Fibroblast of upper back skin (primary cell): ENCODE data around the gene USP24.
A peak's percentile ranks its signal among the peaks of the same experiment; 100 is the strongest.
"Not testable (repeated sequence)": the region's sequence is repeated elsewhere in the genome, so short reads cannot be mapped to it uniquely, and the experiment has no call there.

Source experiments
- DNase-seq: peaks from one replicate; pipeline ENCODE4 v3.0.0-alpha.2; 2013

Gene USP24

DNA sequence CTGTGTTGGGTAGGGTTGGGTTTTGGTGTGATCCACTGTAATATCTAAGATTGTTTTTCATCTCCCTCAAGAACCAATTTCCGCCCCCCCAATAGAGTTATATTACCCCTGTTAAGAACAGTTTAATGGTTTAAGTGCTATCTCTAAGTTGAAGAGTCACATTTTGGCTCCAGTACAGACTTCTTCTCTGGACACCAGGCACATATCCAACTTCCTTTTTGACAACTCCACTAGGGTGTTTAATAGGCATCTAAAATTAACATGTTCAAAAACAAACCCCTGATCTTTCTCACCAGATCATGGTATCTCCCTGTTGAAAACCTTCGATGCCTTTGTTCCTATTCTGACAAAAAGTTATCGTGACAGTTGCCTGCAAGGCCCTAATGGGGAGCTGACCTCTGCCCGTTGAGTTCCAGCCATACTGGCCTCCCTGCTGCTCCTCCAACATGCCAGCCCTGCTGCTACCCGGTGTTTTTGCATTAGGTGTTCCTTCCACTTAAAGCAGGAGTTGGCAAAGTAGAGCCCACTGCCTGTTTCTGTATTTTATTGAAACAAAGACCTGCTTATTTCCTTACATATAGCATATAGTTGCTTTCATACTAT, 18.6 kb downstream of the USP24 start:
- DNase-seq: no peak

DNA sequence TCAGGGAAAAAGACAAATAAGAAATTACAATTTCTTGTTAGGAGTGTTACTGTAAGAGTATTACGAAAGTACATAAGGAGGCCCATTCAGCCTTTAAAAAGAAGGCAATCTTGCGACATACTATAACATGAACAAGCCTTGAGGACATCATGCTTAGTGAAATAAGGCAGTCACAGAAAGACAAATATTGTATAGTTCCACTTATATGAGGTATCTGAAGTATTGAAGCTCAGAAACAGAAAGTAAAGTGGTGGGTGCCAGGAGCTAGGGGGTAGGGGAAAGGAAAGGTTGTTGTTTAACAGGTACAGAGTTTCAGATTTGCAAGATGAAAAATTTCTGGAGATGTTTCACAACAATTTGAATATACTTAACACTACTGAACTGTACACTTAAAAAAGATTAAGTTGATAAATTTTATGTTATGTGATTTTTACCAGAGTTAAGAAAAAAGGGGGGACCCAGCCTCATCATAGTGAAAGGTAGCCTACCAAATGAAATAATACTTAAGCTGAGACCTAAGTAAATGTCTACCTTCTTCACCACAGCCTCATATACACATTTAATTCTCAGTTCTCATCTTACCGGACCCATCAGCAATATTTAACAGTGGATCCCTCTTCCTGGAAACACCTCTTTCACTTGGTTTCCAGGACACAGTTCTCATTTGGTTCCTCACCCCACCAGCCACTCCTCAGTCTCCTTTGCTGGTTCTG, 19.5 kb downstream of the USP24 start:
- no peak for DNase-seq

DNA sequence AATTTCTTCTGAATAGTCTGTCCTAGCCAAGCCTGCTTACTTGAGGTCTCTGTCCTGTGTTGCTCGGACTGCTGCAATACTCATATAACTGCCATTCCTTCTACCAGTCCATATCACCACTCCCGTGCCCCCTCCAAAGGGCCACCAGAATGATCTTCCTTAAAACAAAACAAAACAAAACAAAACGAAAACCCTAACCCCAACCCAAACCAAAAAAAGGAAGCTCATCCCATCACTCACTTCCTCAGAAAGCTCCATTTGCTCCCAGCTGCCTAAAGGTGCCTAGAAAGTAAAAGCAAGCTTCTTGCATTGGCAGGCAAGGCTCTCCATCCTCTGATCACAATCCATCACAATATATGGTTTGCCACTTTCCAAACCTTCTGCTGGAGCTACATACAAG, 20.3 kb downstream of the USP24 start:
- DNase-seq: no peak

DNA sequence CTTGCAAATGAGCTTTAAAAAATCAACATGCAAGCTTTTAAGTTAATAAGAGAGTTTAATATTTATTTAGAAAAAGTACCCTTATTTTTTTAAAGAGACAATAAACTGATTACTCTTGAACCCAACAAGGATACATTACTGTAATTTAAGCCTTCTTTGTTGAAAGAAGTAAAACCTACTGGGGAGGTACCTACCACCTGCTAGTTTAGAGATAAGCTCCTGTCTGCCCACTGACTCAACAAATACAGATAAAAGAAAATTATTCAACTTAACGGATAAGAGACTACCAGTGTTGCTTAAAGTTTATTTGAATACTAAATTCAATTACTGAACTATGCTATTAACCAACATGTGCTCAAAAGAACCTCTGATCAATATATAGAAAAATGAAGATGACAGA, 23.1 kb downstream of the USP24 start:
- no peak for DNase-seq

DNA sequence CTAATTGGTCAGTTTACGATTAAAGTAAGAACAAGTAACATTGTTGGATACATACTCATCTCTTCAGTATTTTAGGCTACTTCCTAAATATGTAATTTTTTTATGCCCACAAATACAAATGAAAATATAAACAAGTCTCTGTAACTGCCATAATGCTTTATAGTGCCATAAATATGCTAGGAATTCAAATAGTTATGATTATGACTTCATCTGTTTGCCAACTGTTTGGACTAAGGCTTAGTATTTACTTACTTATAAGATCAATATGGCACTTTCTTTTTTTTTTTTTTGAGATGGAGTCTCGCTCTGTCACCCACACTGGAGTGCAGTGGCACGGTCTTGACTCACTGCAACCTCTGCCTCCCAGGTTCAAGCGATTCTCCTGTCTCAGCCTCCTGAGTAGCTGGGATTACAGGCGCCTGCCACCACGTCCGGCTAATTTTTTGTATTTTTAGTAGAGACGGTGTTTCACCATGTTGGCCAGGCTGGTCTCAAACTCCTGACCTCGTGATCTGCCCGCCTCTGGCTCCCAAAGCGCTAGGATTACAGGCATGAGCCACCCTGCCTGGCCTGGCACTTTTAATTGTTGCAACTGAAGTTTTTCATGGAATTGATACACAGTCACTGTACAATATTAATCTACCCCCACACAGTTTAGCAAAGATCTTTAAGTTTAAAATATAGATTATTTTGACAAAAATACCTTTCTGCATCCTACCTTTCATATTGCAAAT, 23.8 kb downstream of the USP24 start:
- DNase-seq: not testable (repeated sequence)

DNA sequence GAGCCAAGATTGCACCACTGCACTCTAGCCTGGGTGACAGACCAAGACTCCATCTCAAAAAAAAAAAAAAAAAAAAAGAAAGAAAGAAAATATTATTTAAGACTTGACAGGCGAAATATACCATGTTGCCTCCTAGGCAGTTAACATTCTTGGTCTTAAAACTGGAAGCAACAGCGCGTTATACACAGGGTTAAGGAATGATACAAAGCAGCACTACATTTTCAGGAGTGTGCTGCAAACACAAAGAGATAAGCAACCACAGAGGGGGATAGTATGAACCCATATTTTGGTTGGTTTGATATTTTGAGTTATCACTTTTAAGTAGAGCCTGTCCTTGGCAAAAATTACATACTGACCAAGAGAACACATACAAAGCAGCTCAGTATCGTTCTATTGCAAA, 25.1 kb downstream of the USP24 start:
- DNase-seq: no peak

DNA sequence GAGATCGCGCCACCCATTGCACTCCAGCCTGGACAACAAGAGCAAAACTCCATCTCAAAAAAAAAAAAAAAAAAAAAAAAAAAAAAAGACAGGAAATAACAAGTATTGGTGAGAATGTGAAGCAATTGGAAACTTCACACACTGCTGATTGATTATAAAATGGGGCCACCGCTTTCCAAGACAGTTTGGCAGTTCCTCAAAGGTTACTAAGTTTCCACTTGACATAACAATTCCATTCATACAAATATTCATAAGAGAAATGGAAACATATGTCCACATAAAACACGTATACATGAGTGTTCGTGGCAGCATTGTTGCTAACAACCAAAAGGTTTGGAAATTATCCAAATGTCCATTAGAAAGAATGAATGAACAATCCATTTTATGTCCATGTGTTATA, 26.3 kb downstream of the USP24 start:
- no peak for DNase-seq

DNA sequence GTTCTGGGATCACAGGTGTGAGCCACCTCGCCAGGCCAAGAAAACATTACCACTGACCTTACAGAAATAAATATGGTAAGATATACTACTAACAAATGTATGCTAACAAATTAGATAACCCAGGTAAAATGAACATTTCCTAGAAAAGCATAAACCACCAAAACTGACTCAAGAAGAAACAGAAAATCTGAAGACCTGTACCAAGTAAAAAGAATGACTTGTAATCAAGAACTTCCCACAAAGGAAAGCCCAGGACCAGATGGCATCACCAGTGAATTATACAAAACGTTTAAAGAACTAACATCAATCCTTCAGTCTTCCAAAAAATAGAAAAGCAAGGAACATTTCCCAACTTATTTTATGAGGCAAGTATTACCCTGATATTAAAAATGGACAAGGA, 29.3 kb downstream of the USP24 start:
- no peak for DNase-seq

DNA sequence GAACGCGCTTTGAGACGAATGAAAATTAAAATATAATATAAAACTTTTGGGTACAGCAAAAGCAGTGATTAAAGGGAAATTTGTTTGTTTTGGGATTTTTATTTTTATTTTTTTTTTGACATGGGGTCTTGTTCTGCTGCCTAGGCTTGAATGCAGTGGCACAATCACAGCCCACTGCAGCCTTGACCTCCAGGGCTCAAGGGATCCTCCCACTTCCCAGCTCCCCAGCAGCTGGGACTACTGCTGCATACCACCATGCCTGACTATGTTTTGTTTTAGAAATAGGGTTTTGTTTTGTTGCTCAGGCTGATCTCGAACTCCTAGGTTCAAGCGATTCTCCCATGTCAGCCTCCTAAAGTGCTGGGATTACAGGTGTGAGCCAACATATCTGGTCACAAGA, 30.3 kb downstream of the USP24 start:
- DNase-seq: no peak

DNA sequence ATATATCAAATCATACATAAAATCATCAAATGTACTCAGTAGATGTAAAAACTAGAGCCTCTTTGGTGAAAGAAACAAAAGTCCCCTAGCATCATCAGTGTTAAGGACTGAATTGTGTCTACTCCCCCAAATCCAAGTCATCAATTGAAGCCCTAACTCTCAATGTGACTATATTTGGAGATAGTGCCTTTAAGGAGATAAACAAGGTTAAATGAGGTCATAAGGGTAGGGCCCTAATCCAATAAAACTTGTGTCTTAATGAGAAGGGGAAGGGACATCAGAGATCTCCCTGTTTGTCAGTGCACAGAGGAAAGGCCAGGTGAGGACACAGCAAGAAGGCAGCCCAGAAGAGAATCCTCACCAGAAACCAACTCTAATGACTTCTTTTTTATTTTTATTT, 33.5 kb downstream of the USP24 start:
- no peak for DNase-seq

DNA sequence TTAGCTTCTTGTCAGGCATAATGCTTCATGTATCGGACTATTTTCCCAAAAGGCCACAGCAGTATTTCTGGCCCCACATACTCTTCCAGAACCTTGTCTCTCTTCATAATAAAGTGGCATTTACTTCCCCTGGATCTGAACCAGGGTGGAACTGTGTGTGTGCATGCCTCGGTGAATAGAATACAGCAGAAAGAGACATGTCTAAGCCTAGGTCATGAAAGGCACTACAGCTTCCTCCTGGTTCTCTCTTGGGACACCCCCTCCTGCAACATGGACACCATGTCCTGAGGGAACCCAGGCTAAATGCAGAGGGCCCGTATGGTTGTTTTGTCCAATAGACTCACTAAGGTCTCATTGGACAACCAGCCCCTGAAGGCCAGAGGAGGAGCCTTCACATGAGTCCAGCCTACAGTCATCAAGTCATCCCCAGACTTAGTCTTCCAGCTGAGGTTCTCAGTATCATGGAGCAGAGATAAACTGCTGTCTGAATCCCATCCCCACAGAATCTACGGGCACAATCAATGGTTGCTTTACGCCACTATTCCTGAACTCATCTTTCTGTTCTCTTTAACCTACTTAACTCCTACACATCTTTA, 35.0 kb downstream of the USP24 start:
- DNase-seq: no peak

DNA sequence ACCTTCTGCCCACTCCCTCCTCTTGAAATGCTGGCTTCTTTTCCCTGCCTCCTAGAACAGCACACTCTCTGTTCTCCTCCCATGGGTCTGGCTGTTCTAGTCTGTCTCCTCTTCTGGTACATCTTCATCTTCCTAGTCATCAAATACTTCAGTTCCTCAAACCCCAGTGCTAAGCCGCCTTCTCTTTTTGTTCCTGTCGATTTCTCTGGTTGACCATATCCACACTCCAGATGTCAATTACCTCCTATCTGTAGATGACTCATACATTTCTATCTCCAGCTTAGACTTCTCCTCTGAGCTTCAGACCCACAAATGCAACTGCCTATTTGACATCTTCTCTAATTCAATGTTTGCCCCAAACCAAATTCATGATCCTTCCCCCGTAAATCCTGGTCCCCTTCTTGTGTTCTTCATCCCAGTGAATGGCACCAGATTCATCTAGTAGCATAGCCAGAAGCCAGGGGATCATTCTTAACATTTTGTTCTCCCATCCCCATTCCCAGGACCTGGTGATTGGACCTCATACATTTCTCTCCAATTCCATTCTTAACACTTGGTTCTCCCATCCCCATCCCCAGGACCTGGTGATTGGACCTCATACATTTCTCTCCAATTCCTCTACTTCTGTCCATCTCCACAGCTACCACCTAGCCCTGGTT, 35.9 kb downstream of the USP24 start:
- no peak for DNase-seq

DNA sequence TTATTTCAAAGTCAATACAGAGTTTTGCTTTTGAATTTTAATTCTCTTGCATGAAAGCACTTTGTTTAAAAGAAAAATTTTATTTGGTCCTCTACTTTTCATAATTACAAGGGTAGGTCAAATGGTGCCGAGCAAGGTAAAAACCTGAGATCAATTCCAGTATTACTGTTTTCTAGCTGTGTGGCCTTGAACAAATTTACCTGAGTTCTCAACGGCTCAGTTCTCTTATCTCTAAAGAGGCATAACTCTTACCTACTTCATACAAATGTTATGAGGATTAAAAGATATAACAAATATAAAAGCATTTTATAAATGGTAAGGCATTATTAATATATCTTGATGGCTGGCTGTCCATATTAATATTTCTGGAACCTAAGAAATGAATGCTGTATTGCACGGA, 42.5 kb downstream of the USP24 start:
- DNase-seq: no peak

DNA sequence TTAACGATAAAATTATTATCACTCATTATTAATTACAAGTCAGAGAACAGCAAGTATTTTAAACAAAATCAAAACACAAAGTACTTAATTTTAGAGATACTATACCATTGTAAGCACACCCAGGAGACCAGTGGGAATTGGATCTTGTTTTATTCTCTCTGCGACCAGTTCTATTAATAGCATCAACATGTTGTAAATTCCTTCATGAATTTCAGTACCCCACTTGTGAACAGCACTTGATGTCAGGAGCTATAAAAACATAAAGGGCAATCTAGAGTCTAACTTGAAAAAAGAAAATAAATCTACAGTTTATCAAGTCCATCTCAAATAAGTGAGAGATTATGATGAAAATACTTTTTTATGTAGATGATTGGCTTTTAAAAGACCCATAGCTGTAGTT, 42.9 kb downstream of the USP24 start:
- DNase-seq: no peak

DNA sequence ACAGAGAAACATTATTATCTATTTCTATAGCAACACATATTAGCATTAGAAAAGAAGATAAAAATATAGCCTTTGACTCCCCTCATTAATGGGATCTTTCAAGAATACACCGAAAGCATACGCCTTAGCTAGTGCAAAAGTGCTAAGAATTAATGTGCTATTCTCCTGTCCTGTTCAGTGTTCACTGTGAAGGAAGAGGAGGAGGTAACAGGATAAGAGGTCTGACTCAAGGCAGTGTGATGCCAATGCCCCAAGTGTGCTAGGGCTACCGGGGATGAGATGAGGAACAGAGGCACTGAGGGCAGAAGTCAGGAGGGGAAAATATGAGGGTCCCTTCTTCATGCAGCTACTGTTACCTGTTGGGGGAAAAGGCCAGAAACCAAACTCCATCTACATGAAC, 43.5 kb downstream of the USP24 start:
- DNase-seq: no peak

DNA sequence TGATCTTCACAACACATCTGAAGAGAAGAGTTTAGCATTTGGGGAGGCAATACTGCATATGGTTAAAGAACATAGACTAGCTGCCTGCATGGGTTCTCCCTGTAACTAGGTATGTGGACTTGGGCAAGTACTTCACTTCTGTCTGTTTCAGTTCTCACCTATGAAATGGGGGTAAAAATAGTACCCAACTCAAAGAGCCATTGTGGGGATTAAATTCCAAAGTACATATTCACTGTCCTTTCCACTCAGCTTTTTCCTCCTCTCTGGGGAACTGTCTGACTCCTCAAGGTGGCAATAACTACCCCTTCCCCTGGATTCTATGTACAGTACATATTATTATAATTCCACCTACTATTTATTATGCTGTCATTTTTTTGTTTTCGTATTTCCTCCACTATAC, 44.7 kb downstream of the USP24 start:
- DNase-seq: no peak

DNA sequence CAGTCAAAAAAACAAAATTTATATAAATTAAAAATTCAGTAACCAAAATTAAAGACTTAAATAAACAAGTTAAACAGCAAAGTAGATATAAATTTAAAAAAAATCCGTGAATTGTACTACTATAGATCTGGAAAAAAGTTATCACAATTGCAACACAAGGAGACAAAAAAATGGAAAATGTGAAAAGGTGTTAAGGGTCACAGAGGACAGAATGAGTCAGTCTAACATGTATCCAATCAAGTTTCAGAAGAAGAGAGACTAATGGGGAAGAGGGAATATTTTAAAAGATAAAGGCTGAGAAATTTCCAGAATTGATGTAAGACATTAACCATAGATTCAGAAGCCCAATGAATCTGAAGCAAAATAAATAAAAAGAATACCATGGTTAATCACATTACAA, 46.0 kb downstream of the USP24 start:
- DNase-seq: no peak

DNA sequence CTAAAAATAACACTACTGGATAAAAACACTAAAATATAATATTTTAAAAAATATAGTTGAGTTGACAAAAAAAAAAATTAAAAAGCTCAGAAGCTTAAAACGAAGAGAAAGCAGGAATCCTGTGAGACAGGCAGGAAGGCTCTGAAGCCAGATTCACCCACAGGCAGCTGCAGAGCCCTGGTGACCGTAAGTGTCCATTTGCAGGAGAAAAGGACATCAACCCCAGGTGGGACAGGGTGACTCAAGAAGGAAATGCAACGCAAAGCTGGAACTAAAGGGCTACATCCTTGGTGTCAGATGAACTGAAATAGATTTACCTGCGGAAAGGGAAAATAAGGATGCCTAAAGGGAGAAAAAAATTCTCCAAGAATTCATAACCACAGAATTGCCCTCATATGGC, 46.8 kb downstream of the USP24 start:
- no peak for DNase-seq

DNA sequence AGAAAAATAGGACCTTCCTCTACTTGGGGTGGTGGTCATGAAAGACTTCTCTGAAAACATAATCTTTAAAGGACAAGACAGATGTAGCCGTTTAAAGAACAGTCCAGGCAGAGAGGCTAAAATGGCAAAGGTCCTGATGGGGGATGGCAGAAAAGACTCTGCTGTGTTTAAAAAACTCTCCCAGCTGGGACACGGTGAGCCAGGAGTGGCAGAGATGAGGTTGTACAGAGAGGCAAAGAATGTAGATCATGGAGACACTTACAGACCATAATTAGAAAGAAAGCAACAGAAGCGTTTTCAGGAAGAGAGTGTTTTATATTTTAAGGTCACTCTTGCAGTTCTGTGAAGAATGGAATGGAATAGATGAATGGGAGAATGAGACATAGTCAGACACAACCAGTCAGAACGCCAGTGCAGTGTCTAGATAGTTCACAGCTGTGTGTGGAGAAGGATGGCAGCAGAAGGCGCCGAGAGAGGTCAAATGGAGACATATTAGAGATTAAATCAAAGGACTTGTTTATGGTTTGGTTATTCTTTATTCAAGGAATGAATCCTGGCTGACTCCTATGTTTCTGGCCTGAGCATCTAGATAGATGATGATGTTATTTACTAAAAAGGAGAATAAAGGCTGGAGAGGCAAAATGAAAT, 47.8 kb downstream of the USP24 start:
- no peak for DNase-seq

DNA sequence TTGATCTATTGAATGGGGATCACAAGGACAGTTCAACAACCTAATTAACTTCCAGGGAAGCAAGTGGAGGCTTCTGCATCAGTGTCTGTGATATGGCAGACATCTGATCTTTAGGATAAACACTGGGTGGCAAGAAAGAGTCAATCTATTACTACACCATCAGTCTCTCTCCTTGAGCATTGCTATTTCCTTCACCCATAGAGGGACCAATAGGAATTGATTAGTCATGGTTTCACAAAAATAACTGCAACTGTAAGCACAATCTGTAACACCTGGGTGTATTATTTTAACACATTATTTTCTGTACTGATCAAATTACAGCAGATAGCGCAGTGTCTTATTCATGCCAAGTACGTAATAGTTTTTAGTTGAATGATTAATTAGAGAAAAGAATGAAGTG, 50.3 kb downstream of the USP24 start:
- no peak for DNase-seq

DNA sequence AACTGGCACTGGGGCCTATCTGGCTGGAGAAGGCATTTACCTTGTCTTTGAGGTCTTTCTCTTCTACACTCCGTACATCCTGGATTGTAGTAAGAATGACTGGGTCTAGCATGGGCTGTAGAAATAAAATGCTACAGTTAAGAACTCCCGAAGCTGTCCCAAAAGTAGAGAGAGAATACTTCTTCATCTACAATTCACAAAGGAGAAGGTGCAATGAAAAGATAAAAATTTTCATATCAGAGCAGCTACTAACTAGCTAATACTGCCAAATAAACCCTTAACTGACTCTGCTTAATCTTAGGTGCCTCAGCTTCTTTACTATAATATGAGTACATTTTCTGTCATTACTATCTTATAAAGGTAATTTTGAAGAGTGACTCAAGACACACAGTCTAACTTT, 55.6 kb downstream of the USP24 start:
- no peak for DNase-seq

DNA sequence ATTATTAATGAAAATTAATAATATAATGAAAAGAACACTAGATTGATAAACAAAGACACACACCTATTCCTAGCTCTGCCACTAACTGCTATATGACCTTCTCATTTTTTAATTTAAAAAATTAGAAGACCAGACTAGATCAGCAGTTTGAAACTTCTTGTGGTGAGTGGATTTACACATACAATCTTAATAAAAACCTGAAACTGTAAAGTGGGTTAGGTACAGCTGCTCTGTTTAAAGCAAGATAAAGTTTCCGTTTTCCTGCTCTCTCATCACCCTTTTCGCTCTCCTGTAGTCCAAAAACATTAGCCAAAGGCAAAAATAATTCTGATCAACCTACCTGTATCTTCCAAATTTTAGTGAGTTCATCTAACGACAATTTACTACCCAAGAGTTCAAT, 58.6 kb downstream of the USP24 start:
- no peak for DNase-seq

DNA sequence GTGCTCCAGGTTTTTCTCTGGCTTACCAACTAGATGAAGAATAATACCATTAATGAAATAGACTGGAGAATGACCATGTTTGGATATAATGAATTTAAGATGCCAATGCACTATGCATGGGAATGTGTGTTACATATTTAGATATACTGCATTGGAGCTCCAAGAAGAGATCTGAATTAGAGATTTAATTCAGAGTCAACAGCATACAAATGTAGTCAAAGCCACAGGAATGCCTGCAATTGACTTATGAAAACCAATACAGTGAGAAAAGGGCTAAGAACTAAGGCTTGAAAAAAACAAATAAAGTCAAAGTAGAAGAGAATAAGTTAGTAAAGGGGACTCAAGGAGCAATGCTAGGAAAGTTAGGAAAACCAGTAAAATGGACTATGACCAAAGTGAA, 59.1 kb downstream of the USP24 start:
- DNase-seq: peak; percentile 41
